ENCODE results near the gene CAMK1D. TPM values are rescaled to one million over a fixed set of nuclear protein-coding genes. Genes with fewer than 3 reads are reported as not detected.

CAMK1D gene
- total and polyA plus RNA-seq, 8 donors: 4.4 to 10.8 (median 4.8) TPM

DNA sequence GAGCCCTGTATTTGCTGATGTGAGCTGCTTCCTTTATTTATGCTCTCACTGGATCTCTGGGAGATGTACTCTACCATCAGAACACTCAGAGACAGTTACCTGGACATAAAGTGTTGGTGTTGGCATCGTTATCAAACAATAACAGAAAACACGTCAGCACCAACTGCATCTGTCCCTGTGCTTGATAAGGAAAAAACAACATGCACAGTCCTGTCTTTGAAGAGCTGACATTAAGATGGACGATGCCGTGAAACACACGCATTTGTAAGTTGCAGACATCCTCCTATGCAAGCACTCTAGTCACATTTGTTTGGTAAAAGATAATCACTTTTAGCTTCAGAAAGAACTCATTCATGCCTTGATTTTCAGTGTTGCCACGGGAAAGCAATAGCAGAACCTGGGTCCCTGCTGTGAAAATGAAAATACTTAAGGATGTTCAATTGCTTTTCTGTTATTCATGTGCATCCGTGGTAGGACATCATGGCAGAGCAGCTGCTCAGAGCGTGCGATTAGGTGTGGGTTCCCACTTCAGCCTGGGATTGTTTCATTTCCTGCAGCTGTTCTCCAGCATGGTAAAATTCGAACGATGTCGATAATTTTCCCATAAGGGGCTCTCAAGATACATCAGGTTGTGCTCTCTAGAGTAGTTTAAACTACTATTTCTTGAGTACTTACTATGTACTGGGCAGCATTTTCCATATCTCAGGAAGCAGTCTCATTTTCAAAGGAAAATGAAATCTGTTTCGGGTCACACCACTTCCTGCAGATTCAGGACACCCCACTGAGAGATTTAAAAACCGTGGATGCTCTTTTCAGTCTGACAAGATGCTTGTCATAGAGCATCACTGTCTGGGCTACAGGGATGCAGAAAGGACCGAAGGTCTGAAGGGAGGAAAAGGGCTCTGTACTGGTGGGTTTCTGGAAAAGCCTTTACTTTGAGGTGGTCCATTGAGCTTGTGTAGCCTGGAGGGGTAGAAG, 248.7 kb downstream of the CAMK1D start:
- TF ChIP-seq, protein P1, sequence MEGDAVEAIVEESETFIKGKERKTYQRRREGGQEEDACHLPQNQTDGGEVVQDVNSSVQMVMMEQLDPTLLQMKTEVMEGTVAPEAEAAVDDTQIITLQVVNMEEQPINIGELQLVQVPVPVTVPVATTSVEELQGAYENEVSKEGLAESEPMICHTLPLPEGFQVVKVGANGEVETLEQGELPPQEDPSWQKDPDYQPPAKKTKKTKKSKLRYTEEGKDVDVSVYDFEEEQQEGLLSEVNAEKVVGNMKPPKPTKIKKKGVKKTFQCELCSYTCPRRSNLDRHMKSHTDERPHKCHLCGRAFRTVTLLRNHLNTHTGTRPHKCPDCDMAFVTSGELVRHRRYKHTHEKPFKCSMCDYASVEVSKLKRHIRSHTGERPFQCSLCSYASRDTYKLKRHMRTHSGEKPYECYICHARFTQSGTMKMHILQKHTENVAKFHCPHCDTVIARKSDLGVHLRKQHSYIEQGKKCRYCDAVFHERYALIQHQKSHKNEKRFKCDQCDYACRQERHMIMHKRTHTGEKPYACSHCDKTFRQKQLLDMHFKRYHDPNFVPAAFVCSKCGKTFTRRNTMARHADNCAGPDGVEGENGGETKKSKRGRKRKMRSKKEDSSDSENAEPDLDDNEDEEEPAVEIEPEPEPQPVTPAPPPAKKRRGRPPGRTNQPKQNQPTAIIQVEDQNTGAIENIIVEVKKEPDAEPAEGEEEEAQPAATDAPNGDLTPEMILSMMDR (IDR thresholded peaks at IDR 0.05): no peak
- intact Hi-C loops (cut with DNase I): no loop called here

DNA sequence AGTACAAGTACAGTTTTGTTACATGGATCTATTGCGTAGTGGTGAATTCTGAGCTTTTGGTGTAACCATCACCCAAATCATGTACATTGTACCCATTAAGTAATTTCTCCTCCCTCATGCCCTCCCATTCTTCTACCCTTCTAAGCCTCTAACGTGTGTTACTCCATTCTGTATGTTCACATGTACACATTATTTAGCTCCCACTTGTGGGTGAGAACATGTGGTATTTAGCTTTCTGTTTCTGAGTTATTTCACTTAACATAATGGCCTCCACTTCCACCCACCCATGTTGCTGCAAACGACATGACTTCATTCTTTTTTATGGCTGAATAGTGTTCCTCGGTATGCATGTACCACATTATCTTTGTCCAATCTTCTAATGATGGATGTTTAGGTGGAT, 251.3 kb downstream of the CAMK1D start:
- Histone ChIP-seq H3K4me3 (no peak overlapping the region), H3K4me1 (peaks cover 0 to 4% of the 10 kb centered on the region in 2 donors), H3K27me3 (no peaks in the 10 kb centered on the region), H3K27ac (no peak overlapping the region), H3K9me3 (no peaks in the 10 kb centered on the region), H3K36me3 (no peaks in the 10 kb centered on the region)
- TF ChIP-seq, protein P1 (IDR thresholded peaks at IDR 0.05): no peak
- ATAC-seq (peak; percentile 21), DNase-seq (no peak)
- intact Hi-C loops (cut with DNase I): no loop called here

More for the DNA sequence above, 248.7 kb downstream of the CAMK1D start:
- DNase-seq (no peak), ATAC-seq (no peak)
- Histone ChIP-seq H3K9me3 (no peaks in the 10 kb centered on the region), H3K36me3 (no peaks in the 10 kb centered on the region), H3K27ac (no peak overlapping the region), H3K27me3 (no peaks in the 10 kb centered on the region), H3K4me1 (no peaks in the 10 kb centered on the region), H3K4me3 (no peak overlapping the region)

DNA sequence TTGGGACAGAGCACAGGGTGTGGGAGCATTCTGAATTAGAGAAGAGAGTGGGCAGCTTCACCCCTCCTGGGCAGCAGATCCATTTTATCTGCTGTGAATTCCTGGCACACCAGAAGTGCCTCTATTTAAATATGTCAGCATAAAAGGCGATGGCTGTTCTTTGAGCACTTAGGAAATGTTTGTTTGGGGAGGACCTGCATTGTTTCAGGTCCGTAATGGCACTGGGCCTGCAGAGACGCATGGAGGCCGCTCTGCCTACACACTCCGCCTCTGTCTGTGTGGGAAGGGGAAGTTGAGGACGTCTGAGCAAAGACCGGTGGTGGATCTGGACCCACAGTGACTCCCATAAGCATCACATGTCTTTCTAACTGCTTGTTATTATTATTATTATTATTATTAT, 253.2 kb downstream of the CAMK1D start:
- intact Hi-C loops (cut with DNase I): no loop called here
- H3K36me3 ChIP-seq: no peaks in the 10 kb centered on the region
- no peak for ATAC-seq
- H3K27ac ChIP-seq: no peak overlapping the region
- DNase-seq: no peak
- no peaks in the 10 kb centered on the region for H3K9me3 ChIP-seq
- H3K4me1 ChIP-seq: peaks cover 3 to 13% of the 10 kb centered on the region in 2 donors
- TF ChIP-seq, protein P1 (IDR thresholded peaks at IDR 0.05): no peak
- no peaks in the 10 kb centered on the region for H3K27me3 ChIP-seq
- H3K4me3 ChIP-seq: no peak overlapping the region

DNA sequence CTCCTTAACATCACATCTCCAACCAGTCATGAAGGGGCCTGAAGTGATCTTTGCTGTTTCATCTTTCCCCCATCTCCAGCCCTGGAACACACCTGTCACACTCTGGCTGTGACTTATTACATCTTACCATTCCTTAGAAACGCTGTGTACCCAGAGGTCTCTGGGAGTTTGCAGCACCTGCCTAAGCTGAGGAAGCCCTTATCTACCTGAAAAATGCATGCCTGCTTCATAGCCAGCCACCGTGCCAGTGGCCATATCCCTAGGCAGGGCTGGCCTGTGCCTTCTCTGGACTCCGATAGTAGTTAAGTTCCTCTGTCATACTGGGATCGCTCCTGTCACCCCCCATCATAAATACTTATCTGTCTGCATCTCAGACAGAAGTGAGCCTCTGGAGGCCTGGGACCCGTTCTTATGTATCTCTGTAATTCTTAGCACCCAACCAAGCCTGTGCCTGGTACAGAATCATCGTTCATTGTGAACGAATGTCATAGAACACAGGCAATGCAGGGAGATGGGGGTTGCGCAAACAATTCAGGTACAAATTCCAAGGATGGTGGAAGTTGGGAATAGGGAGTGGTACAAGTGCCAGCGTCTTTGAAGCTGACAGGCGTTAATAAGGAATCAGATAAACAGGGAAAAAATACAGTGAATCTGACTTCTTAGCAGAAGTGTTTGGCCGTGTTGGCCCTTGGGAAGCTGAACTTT, 254.6 kb downstream of the CAMK1D start:
- TF ChIP-seq, protein P1 (IDR thresholded peaks at IDR 0.05): no peak
- Histone ChIP-seq H3K4me1 (peaks cover 3 to 13% of the 10 kb centered on the region in 2 donors), H3K4me3 (no peak overlapping the region), H3K36me3 (no peaks in the 10 kb centered on the region), H3K9me3 (no peaks in the 10 kb centered on the region), H3K27me3 (no peaks in the 10 kb centered on the region), H3K27ac (no peak overlapping the region)
- intact Hi-C loops (cut with DNase I): no loop called here
- no peak for DNase-seq
- no peak for ATAC-seq

Measured in left lung (tissue), 10 donors.